Upper lobe of left lung (tissue), 4 donors: ENCODE data around the gene CLUH.

Experiments used
- EP300 ChIP-seq, 4 donors: sonication (generic); formaldehyde crosslinking; IDR thresholded peaks; one replicate each; pipeline ENCODE4 v1.5.1; 2017; ENCODE audit warnings: antibody characterized with exemption in 4 of 4, control low read depth in 2 of 4
- TF ChIP-seq, protein P1 (sequence below), 6 experiments: fragments of 450-650 bp in 4 of 6; fragments of 200-600 bp in 2 of 6; sonication (generic) in 2 of 6; IDR thresholded peaks; one replicate each; pipeline ENCODE4 v1.5.1; 2016 to 2019; ENCODE audit warnings: antibody characterized with exemption in 6 of 6

DNA sequence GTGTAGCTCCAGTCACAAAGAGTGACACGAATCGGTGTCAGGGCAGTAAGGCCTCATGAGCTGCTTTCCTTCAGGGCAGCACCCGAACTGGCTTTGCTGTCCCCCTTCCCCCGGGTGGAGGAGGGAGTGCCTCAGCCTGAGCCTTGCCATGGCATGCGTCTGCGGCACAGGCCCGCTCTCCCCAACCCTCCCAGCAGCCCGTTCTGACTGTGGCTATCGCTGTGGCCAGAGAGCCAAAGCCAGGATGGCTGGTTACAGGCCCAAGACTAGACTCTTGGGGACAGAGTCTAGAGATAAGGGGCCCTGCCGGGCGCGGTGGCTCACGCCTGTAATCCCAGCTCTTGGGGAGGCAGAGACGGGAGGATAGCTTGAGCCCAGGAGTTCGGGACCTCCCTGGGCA is 25.9 kb downstream of the CLUH start:
- TF ChIP-seq, protein P1, sequence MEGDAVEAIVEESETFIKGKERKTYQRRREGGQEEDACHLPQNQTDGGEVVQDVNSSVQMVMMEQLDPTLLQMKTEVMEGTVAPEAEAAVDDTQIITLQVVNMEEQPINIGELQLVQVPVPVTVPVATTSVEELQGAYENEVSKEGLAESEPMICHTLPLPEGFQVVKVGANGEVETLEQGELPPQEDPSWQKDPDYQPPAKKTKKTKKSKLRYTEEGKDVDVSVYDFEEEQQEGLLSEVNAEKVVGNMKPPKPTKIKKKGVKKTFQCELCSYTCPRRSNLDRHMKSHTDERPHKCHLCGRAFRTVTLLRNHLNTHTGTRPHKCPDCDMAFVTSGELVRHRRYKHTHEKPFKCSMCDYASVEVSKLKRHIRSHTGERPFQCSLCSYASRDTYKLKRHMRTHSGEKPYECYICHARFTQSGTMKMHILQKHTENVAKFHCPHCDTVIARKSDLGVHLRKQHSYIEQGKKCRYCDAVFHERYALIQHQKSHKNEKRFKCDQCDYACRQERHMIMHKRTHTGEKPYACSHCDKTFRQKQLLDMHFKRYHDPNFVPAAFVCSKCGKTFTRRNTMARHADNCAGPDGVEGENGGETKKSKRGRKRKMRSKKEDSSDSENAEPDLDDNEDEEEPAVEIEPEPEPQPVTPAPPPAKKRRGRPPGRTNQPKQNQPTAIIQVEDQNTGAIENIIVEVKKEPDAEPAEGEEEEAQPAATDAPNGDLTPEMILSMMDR (IDR thresholded peaks at IDR 0.05) = no peak
- no peak for TF ChIP-seq EP300 (IDR thresholded peaks at IDR 0.05)
